ENCODE data around the gene RAMAC.

DNA sequence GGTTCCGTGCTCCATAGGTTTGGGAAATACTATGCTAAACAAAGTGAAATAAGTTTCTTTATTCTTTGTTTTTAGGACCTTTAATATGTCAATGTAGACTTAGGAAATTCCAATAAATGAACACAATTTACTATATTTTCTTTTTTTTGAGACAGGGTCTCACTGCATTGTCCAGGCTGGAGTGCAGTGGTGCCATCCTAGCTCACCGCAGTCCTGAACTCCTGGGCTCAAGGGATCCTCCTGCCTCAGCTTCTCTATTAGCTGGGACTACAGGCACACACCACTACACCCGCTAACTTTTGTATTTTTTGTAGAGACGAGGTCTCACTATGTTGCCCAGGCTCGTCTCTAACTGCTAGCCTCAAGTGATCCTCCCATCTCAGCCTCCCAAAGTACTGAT lies 21.1 kb upstream of the RAMAC start:
- TF ChIP-seq, protein P1, sequence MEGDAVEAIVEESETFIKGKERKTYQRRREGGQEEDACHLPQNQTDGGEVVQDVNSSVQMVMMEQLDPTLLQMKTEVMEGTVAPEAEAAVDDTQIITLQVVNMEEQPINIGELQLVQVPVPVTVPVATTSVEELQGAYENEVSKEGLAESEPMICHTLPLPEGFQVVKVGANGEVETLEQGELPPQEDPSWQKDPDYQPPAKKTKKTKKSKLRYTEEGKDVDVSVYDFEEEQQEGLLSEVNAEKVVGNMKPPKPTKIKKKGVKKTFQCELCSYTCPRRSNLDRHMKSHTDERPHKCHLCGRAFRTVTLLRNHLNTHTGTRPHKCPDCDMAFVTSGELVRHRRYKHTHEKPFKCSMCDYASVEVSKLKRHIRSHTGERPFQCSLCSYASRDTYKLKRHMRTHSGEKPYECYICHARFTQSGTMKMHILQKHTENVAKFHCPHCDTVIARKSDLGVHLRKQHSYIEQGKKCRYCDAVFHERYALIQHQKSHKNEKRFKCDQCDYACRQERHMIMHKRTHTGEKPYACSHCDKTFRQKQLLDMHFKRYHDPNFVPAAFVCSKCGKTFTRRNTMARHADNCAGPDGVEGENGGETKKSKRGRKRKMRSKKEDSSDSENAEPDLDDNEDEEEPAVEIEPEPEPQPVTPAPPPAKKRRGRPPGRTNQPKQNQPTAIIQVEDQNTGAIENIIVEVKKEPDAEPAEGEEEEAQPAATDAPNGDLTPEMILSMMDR (IDR thresholded peaks at IDR 0.05; ENCODE audit: control extremely low read depth in 1 of 3, insufficient read depth in 1 of 3, low read depth in 1 of 3, low read length in 3 of 3): no peak
- TF ChIP-seq NRF1 (IDR thresholded peaks at IDR 0.05; ENCODE audit: low read depth, low read length) (no peak), SIN3A (conservative IDR thresholded peaks at IDR 0.05 in 1 of 2, IDR thresholded peaks at IDR 0.05 in 1 of 2; ENCODE audit: low read depth in 1 of 2, low read length in 2 of 2) (no peak), BCL11A (IDR thresholded peaks at IDR 0.05; ENCODE audit: low read depth in 2 of 2, low read length in 2 of 2) (no peak), BACH1 (IDR thresholded peaks at IDR 0.05; ENCODE audit: low read length) (no peak), CTBP2 (IDR thresholded peaks at IDR 0.05; ENCODE audit: borderline replicate concordance, insufficient read depth, insufficient read length, low read length) (no peak), CHD1 (IDR thresholded peaks at IDR 0.05; ENCODE audit: low read depth, low read length) (no peak), TAF1 (IDR thresholded peaks at IDR 0.05; ENCODE audit: low read depth, low read length) (no peak), TAF7 (optimal IDR thresholded peaks at IDR 0.05; ENCODE audit: borderline replicate concordance, low read depth, low read length) (no peak)
- TF ChIP-seq, protein P2, sequence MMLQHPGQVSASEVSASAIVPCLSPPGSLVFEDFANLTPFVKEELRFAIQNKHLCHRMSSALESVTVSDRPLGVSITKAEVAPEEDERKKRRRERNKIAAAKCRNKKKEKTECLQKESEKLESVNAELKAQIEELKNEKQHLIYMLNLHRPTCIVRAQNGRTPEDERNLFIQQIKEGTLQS (IDR thresholded peaks at IDR 0.05; ENCODE audit: insufficient read depth, low read depth, low read length): no peak
- TF ChIP-seq, protein P3, sequence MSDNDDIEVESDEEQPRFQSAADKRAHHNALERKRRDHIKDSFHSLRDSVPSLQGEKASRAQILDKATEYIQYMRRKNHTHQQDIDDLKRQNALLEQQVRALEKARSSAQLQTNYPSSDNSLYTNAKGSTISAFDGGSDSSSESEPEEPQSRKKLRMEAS (IDR thresholded peaks at IDR 0.05): no peak
